Activated CD4-positive, alpha-beta T cell treated with anti-CD3 and anti-CD28 coated beads for 48 hours (primary cell): ENCODE measurements around the gene MRPL51.
A peak's percentile ranks its signal among the peaks of the same experiment; 100 is the strongest.

Source experiments
- DNase-seq: peaks from one replicate; pipeline ENCODE4 v3.0.0-alpha.2; 2020

Gene MRPL51

DNA sequence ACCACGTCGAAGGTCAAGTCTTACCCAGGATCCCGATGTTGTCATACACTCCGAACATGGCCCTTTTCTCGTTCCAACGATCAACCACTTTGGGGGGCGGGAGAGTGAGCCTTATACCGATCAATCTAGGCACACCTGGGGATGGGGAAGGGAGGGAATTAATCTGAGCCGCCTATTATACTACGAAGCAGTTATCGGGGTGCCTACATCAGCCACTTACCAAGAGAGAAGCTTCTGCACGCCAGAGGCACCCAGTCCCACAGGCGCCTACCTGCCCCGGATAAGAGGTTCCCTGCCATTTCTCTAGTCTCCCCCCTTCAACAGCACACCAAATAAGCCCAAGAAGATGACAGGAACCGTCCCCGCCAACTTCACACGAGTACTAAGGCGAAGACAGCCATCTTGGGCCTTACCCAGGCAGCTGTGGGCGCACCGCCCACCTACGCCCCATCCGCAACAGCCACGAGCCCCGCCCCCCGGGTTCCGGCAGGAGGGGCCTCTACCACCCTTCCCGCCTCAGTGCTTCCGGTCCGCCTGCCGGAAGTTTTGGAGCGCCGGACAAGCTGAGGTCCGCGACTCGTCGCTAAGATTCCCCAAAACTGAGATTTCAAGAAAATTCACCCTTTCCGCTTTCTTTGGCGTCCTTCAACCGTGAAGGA, at the start of gene MRPL51:
Gene MRPL51, minus strand, starts transcription at position 425 of the 659 bp plus-strand sequence. Its CDS starts 126 bp downstream, at position 299.
- peak; percentile 99 for DNase-seq

DNA sequence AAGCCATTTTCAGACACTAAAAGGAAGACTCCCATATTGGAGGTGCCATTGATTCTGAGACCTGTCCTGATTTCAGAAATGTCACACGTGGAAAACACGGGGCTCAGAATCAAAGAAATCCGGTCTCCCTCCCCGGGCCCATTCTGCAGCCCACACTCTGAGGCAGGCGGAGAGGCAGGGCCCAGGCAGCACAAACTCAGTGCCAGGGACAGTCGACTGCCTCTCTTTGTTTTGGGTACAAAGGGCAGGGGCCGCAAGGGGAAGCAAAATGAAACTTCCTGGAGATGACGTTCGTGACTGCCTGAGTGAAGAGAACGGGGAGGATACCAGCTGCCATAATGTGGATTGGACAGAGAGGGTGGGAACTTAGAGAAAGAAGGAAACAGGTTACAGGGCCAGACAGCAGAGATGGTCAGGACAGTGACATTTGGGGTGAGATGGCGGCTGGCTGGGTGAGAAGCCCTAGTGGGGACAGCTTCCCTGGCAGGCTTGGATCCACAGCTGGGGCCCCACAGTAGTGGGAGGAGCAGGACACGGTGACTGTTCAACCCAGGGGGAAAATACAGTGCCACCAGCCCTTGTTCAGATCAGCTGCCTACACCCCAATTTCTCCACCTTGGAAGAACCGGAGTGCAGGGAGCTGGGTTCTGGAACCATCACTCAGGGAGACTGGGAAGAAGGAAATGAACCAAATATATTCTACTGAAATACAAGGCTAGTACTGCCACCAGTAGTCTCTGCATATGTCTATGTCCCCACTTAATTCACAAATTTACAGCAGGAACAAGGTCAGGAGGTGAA, 49.3 kb upstream of the MRPL51 start:
- no peak for DNase-seq

DNA sequence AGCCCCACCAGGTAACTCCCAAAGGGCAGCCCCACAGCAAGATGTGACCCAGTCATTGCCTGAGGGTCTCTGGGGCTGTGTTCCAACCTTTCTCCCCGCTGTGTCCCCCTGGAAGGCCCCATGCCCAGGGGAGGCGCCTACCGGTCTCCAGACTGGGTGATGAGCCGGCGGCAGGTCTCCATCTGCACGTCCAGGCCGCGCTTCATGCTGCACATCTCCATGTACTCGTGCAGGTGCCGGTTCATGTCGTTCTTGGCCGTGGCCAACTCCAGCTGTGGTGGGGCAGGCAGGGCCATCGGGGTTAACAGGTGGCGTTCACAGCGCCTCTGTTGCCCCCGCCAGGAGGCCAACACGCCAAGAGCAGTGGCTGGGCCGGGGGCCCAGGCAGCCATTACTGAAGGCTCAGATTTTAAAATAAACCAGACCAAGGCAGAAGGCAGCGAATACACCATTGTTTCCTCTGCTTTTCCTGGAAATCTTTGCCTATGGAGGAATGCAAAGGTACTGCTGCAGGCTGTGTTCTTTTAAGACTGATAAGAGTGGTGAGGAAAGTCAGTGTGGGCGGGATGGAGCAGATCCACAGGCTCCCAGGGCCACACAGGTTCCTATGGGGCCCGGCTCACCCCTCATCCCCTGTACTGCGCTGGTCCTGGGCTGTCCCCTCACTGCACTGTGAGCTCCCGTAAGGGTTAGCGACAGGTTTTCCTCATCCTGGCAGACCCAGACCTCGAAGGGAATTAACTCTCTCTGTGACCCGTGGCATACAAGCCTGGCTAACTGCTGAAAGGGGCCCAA, 48.5 kb upstream of the MRPL51 start:
- DNase-seq: no peak

DNA sequence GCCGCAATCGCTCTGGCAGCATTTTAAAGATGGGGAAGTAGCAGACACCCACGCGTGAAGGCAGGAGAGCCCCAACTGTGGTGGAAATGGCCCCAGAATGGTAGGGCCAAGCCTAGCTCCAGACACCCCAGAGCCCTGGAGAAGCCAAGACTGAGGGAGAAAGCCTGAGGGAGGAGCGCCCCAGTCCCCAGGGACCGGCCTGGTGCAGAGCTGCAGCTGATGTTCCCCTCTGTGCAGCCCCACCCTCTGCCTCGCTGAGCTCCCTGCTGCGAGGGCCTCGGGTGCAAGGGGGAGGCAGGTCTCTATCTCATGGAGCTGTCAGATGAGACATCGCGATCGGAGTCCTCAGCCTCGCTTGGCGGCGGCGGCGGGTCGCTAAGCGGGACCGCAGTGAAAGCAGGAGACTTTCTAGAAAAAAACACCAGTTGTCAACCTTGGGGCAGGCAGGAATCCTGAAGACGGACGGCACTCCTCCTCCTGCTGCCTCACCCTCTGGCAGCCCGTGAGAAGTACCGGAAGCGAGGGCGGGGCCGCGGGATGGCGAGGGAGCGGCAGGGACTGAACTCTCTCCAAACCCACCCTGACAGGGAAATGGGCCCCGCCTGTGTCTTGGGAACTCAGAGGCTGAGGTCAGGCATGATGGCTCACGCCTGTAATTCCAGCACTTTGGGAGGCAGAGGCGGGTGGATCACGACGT, 47.3 kb upstream of the MRPL51 start:
- DNase-seq: peak; percentile 71

DNA sequence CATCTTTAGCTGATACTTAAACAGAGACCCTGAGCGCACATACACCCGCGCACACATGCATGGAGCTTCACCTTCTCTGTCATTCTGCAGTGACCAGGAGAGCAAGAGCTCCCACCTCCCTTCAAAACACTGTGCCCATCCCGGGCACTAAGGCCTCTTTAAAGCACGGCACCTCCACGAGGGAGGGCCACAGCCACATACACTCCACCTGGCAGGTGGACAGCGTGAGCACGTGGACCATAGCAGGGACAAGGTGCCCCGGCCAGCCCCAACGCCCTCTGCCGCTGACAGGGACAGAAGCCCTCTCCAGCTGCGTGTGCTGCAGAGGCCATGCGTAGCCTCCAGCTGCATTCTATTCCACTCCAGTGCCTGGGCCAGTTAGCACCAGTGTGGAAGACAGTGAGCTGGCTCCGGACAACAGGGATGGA, 46.7 kb upstream of the MRPL51 start:
- no peak for DNase-seq

DNA sequence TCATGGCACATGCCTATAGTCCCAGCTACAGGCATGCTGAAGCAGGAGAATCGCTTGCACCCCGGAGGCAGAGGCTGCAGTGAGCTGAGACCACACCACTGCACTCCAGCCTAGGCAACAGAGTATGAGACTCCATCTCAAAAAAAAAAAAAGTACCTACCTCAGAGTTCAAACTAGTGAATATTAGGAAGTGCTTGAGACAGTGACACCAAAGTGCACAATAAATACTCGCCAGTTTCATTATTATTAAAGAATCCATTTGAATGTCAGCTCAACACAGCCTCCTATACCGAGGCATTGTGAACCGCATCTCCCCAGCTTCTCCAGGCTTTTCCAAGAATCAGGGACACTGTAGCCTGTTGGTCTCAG, 46.2 kb upstream of the MRPL51 start:
- no peak for DNase-seq

DNA sequence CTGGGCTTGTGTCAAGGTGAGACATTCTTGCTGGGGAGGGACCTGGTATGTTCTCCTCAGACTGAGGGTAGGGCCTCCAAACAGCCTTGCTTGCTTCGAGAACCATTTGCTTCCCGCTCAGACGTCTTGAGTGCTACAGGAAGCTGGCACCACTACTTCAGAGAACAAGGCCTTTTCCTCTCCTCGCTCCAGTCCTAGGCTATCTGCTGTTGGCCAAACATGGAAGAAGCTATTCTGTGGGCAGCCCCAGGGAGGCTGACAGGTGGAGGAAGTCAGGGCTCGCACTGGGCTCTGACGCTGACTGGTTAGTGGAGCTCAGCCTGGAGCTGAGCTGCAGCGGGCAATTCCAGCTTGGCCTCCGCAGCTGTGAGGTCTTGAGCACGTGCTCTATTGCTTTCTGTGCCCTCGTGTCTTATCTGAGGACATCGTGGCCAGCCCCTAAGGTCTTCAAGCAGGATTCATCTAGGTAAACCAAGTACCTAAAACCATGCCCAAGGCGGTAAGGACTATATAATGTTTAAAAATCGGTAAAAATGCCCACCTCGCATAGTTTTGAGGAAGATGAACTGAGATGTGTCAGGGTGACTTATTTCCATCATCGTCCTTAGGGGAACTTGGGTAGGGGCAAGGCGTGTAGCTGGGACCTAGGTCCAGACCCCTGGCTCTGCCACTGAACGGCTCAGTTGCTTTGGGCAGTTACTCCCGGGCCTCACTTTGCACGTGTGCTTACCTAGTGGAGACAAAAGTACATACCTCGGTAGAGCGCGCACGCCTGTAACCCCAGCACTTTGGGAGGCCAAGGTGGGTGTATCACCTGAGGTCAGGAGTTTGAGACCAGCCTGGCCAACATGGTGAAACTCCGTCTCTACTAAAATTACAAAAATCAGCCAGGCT, 45.6 kb upstream of the MRPL51 start:
- peak; percentile 58 for DNase-seq

DNA sequence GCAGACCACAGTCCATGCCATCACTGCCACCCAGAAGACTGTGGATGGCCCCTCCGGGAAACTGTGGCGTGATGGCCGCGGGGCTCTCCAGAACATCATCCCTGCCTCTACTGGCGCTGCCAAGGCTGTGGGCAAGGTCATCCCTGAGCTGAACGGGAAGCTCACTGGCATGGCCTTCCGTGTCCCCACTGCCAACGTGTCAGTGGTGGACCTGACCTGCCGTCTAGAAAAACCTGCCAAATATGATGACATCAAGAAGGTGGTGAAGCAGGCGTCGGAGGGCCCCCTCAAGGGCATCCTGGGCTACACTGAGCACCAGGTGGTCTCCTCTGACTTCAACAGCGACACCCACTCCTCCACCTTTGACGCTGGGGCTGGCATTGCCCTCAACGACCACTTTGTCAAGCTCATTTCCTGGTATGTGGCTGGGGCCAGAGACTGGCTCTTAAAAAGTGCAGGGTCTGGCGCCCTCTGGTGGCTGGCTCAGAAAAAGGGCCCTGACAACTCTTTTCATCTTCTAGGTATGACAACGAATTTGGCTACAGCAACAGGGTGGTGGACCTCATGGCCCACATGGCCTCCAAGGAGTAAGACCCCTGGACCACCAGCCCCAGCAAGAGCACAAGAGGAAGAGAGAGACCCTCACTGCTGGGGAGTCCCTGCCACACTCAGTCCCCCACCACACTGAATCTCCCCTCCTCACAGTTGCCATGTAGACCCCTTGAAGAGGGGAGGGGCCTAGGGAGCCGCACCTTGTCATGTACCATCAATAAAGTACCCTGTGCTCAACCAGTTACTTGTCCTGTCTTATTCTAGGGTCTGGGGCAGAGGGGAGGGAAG, 44.7 kb upstream of the MRPL51 start:
- DNase-seq: peak; percentile 89

DNA sequence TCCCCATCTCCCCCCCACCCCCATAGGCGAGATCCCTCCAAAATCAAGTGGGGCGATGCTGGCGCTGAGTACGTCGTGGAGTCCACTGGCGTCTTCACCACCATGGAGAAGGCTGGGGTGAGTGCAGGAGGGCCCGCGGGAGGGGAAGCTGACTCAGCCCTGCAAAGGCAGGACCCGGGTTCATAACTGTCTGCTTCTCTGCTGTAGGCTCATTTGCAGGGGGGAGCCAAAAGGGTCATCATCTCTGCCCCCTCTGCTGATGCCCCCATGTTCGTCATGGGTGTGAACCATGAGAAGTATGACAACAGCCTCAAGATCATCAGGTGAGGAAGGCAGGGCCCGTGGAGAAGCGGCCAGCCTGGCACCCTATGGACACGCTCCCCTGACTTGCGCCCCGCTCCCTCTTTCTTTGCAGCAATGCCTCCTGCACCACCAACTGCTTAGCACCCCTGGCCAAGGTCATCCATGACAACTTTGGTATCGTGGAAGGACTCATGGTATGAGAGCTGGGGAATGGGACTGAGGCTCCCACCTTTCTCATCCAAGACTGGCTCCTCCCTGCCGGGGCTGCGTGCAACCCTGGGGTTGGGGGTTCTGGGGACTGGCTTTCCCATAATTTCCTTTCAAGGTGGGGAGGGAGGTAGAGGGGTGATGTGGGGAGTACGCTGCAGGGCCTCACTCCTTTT, 44.0 kb upstream of the MRPL51 start:
- peak; percentile 42 for DNase-seq

DNA sequence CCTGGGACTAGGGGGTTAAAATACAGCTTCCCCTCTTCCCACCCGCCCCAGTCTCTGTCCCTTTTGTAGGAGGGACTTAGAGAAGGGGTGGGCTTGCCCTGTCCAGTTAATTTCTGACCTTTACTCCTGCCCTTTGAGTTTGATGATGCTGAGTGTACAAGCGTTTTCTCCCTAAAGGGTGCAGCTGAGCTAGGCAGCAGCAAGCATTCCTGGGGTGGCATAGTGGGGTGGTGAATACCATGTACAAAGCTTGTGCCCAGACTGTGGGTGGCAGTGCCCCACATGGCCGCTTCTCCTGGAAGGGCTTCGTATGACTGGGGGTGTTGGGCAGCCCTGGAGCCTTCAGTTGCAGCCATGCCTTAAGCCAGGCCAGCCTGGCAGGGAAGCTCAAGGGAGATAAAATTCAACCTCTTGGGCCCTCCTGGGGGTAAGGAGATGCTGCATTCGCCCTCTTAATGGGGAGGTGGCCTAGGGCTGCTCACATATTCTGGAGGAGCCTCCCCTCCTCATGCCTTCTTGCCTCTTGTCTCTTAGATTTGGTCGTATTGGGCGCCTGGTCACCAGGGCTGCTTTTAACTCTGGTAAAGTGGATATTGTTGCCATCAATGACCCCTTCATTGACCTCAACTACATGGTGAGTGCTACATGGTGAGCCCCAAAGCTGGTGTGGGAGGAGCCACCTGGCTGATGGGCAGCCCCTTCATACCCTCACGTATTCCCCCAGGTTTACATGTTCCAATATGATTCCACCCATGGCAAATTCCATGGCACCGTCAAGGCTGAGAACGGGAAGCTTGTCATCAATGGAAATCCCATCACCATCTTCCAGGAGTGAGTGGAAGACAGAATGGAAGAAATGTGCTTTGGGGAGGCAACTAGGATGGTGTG, 43.1 kb upstream of the MRPL51 start:
- DNase-seq: peak; percentile 30

DNA sequence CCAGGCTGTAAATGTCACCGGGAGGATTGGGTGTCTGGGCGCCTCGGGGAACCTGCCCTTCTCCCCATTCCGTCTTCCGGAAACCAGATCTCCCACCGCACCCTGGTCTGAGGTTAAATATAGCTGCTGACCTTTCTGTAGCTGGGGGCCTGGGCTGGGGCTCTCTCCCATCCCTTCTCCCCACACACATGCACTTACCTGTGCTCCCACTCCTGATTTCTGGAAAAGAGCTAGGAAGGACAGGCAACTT, 42.6 kb upstream of the MRPL51 start:
- no peak for DNase-seq

DNA sequence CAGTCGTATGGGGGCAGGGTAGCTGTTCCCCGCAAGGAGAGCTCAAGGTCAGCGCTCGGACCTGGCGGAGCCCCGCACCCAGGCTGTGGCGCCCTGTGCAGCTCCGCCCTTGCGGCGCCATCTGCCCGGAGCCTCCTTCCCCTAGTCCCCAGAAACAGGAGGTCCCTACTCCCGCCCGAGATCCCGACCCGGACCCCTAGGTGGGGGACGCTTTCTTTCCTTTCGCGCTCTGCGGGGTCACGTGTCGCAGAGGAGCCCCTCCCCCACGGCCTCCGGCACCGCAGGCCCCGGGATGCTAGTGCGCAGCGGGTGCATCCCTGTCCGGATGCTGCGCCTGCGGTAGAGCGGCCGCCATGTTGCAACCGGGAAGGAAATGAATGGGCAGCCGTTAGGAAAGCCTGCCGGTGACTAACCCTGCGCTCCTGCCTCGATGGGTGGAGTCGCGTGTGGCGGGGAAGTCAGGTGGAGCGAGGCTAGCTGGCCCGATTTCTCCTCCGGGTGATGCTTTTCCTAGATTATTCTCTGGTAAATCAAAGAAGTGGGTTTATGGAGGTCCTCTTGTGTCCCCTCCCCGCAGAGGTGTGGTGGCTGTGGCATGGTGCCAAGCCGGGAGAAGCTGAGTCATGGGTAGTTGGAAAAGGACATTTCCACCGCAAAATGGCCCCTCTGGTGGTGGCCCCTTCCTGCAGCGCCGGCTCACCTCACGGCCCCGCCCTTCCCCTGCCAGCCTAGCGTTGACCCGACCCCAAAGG, 42.1 kb upstream of the MRPL51 start:
- DNase-seq: peak; percentile 87

DNA sequence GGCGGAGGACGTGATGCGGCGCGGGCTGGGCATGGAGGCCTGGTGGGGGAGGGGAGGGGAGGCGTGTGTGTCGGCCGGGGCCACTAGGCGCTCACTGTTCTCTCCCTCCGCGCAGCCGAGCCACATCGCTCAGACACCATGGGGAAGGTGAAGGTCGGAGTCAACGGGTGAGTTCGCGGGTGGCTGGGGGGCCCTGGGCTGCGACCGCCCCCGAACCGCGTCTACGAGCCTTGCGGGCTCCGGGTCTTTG, 41.6 kb upstream of the MRPL51 start:
- DNase-seq: no peak

DNA sequence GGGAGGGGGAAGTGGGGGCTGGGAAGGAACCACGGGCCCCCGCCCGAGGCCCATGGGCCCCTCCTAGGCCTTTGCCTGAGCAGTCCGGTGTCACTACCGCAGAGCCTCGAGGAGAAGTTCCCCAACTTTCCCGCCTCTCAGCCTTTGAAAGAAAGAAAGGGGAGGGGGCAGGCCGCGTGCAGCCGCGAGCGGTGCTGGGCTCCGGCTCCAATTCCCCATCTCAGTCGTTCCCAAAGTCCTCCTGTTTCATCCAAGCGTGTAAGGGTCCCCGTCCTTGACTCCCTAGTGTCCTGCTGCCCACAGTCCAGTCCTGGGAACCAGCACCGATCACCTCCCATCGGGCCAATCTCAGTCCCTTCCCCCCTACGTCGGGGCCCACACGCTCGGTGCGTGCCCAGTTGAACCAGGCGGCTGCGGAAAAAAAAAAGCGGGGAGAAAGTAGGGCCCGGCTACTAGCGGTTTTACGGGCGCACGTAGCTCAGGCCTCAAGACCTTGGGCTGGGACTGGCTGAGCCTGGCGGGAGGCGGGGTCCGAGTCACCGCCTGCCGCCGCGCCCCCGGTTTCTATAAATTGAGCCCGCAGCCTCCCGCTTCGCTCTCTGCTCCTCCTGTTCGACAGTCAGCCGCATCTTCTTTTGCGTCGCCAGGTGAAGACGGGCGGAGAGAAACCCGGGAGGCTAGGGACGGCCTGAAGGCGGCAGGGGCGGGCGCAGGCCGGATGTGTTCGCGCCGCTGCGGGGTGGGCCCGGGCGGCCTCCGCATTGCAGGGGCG, 41.0 kb upstream of the MRPL51 start, which contains the start of gene GAPDH:
Gene GAPDH, plus strand, starts transcription at position 595 of the 772 bp plus-strand sequence. CDS start 316 bp downstream, outside the sequence.
- DNase-seq: peak; percentile 93

DNA sequence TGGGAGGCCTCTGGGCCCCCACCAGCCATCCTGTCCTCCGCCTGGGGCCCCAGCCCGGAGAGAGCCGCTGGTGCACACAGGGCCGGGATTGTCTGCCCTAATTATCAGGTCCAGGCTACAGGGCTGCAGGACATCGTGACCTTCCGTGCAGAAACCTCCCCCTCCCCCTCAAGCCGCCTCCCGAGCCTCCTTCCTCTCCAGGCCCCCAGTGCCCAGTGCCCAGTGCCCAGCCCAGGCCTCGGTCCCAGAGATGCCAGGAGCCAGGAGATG, 40.5 kb upstream of the MRPL51 start:
- no peak for DNase-seq

DNA sequence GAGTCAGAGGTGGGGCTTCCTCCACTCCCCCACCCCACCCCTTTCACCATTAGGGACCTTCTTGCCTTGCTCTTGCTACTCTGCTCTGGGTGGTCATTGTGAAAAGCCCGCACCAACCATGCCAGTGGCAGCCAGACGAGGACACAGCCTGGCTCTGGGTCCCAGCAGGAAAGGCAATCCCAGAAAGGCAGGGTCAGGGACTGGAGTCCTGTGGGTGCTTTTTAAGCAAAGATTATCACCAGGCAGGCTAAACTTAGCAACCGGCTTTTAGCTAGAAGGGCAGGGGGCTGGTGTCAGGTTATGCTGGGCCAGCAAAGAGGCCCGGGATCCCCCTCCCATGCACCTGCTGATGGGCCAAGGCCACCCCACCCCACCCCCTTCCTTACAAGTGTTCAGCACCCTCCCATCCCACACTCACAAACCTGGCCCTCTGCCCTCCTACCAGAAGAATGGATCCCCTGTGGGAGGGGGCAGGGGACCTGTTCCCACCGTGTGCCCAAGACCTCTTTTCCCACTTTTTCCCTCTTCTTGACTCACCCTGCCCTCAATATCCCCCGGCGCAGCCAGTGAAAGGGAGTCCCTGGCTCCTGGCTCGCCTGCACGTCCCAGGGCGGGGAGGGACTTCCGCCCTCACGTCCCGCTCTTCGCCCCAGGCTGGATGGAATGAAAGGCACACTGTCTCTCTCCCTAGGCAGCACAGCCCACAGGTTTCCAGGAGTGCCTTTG, 40.0 kb upstream of the MRPL51 start:
- DNase-seq: peak; percentile 71

DNA sequence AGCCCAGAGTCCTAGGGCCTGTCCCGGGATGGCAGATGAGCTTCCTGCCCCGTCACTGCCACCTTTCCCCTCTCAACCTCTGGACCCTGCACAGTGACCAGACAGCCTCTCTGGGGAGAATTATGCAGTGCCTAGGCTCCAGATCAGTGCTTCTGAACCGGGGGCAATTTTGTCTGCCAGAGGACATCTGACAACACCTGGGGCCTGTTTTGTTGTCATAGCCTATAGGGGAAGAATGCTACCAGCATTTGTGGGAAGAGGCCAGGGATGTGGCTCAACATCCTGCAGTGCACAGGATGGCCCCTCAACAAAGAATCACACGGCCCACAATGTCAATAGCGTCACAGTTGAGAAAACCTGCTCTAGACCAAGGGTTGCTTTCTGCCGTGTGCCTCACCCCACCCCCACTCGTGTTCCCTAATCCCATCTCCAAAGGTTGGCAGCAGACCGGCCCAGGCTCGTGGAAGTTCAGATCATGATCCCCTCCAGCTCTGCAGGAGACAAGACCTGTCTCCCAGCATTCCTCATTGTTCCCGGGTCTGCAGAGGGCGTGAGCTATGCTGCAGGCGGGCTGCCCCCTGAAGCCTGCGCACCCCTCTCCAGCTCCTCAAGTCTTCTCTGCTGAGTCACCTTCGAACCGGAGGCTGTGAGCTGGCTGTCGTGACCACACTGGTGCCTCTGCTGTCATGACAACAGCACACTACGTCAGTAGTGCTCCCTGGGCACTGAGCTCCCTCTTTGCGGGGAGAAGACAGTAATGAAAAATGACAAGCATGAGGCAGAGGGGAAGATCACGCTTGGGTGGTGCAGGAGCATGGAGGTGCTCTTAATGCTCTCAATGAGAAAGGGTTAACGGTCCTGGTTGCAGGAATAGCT, 39.2 kb upstream of the MRPL51 start:
- peak; percentile 90 for DNase-seq
